Measurements from ENCODE around the gene RAPGEF4. TPM values are rescaled to one million over a fixed set of nuclear protein-coding genes. Genes with fewer than 3 reads are reported as not detected.

The RAPGEF4 gene
- total and polyA plus RNA-seq, 2 of the 13 experiments (the other 11 are each of a cell fraction or from before 2014, with no cell fraction given), result 0.78 to 0.91 TPM

- TF ChIP-seq ARID5B (CRISPR knock-in tag; IDR thresholded peaks at IDR 0.05) (peak; percentile 93), MED1 (CRISPR knock-in tag; IDR thresholded peaks at IDR 0.05) (peak; percentile 82), ZNF563 (CRISPR knock-in tag; IDR thresholded peaks at IDR 0.05) (no peak), ZNF549 (CRISPR knock-in tag; IDR thresholded peaks at IDR 0.05) (peak; percentile 92), EP300 (IDR thresholded peaks at IDR 0.05; ENCODE audit: low read depth in 2 of 2, low read length in 2 of 2) (peak; percentile 19 to 76; a peak in 3 of 4 replicates), EP300 (CRISPR knock-in tag; IDR thresholded peaks at IDR 0.05; ENCODE audit: borderline replicate concordance) (peak; percentile 57), SMAD3 (CRISPR knock-in tag; IDR thresholded peaks at IDR 0.05) (peak; percentile 78; the same call in 1 of the 2 replicates), NR3C1 (CRISPR knock-in tag; IDR thresholded peaks at IDR 0.05) (no peak), HCFC1 (IDR thresholded peaks at IDR 0.05; ENCODE audit: low read depth, low read length) (no peak), FOXJ3 (CRISPR knock-in tag; IDR thresholded peaks at IDR 0.05; ENCODE audit: borderline replicate concordance) (peak; percentile 79; the same call in 1 of the 2 replicates), ZNF292 (CRISPR knock-in tag; IDR thresholded peaks at IDR 0.05; ENCODE audit: borderline replicate concordance, low read depth) (peak; percentile 93), GMEB1 (CRISPR knock-in tag; IDR thresholded peaks at IDR 0.05; ENCODE audit: borderline replicate concordance) (peak; percentile 37; the same call in 1 of the 2 replicates), ZNF101 (CRISPR knock-in tag; IDR thresholded peaks at IDR 0.05; ENCODE audit: borderline replicate concordance, low read depth) (0 out of 2 replicates have a peak, but pooled peaks have one; percentile 81), PHF8 (CRISPR knock-in tag; IDR thresholded peaks at IDR 0.05) (peak; percentile 49), GATAD1 (CRISPR knock-in tag; IDR thresholded peaks at IDR 0.05) (peak; percentile 42; the same call in 1 of the 2 replicates), HNF4G (IDR thresholded peaks at IDR 0.05; ENCODE audit: borderline replicate concordance, low read depth, low read length) (peak; percentile 92), HNF4G (CRISPR knock-in tag; IDR thresholded peaks at IDR 0.05; ENCODE audit: borderline replicate concordance, low read depth) (peak; percentile 98), KLF6 (CRISPR knock-in tag; IDR thresholded peaks at IDR 0.05) (peak; percentile 89), SP4 (CRISPR knock-in tag; IDR thresholded peaks at IDR 0.05) (no peak), GLI4 (CRISPR knock-in tag; IDR thresholded peaks at IDR 0.05; ENCODE audit: borderline replicate concordance) (no peak), REST (IDR thresholded peaks at IDR 0.05; ENCODE audit: borderline replicate concordance in 1 of 2, low read depth in 1 of 2, low read length in 2 of 2) (peak in 1 of 2 experiments; percentile 52; a peak in 1 of 4 replicates), TEAD2 (CRISPR knock-in tag; IDR thresholded peaks at IDR 0.05) (no peak)
Observed at GRCh38 chr2:172726172-172726735, 9.4 kb upstream of the RAPGEF4 start (continued).

All from HepG2 (cell line).